HG03095 (cell line): ENCODE measurements around the gene BRI3.
"Not testable (repeated sequence)": the region's sequence is repeated elsewhere in the genome, so short reads cannot be mapped to it uniquely, and the experiment has no call there.

Experiments used
- ATAC-seq: cut with Tn5 transposase; IDR thresholded peaks from one replicate; pipeline ENCODE4 v1.9.1; 2021; ENCODE audit warnings: moderate library complexity; ENCODE audit not compliant: unreplicated experiment

Gene BRI3

GRCh38 chr7:98309566-98309965 lies 28.1 kb downstream of the BRI3 start:
- no peak for ATAC-seq

GRCh38 chr7:98312201-98312600 lies 30.7 kb downstream of the BRI3 start:
- no peak for ATAC-seq

GRCh38 chr7:98314469-98314868 lies 33.0 kb downstream of the BRI3 start:
- no peak for ATAC-seq

- peak; percentile 68 for ATAC-seq
Measured at GRCh38 chr7:98315318-98315993, 34.0 kb downstream of the BRI3 start.

- ATAC-seq: not testable (repeated sequence)
Measured at GRCh38 chr7:98315994-98316527, 34.6 kb downstream of the BRI3 start.

GRCh38 chr7:98317366-98318040 lies 36.0 kb downstream of the BRI3 start:
- no peak for ATAC-seq

- ATAC-seq: no peak
Measured at GRCh38 chr7:98319176-98319575, 37.7 kb downstream of the BRI3 start.

- ATAC-seq: no peak
Measured at GRCh38 chr7:98321301-98321700, 39.8 kb downstream of the BRI3 start.

- ATAC-seq: no peak
Measured at GRCh38 chr7:98322331-98323270, 41.1 kb downstream of the BRI3 start.

GRCh38 chr7:98323597-98324322 lies 42.3 kb downstream of the BRI3 start:
- no peak for ATAC-seq

GRCh38 chr7:98324782-98325181 lies 43.3 kb downstream of the BRI3 start:
- no peak for ATAC-seq

GRCh38 chr7:98329100-98329790 lies 47.8 kb downstream of the BRI3 start:
- no peak for ATAC-seq

- no peak for ATAC-seq
Measured at GRCh38 chr7:98329791-98330373, 48.4 kb downstream of the BRI3 start.

- no peak for ATAC-seq
Measured at GRCh38 chr7:98330926-98331529, 49.5 kb downstream of the BRI3 start.

- no peak for ATAC-seq
Measured at GRCh38 chr7:98334081-98334480, 52.6 kb downstream of the BRI3 start.

GRCh38 chr7:98335411-98335977 lies 54.0 kb downstream of the BRI3 start:
- ATAC-seq: no peak

GRCh38 chr7:98338441-98338840 lies 57.0 kb downstream of the BRI3 start:
- no peak for ATAC-seq

- ATAC-seq: no peak
Measured at GRCh38 chr7:98339043-98339442, 57.6 kb downstream of the BRI3 start.

GRCh38 chr7:98341106-98341505 lies 59.6 kb downstream of the BRI3 start:
- ATAC-seq: no peak
